CD14-positive monocyte (primary cell): ENCODE data around the gene GYPE. TPM values are rescaled to one million over a fixed set of nuclear protein-coding genes. Genes with fewer than 3 reads are reported as not detected.
"Not testable (repeated sequence)": the region's sequence is repeated elsewhere in the genome, so short reads cannot be mapped to it uniquely, and the experiment has no call there.

Experiments used
- DNase-seq, 3 donors: peaks; one replicate each; pipeline ENCODE4 v3.0.0-alpha.2; 2011 to 2022
- H2AFZ ChIP-seq: 2 replicates; pipeline ENCODE4 v1.6.0; 2012; ENCODE audit warnings: mild to moderate bottlenecking, low read depth, low read length, inconsistent platforms; ENCODE audit not compliant: insufficient read depth, poor library complexity, severe bottlenecking
- H3K27ac ChIP-seq, 2 donors: 1 replicate in 1 of 2; 2 replicates in 1 of 2; pipeline ENCODE4 v1.5.1; 2012 to 2013; ENCODE audit warnings: low read length in 2 of 2, control low read depth in 1 of 2, inconsistent platforms in 1 of 2, low read depth in 1 of 2, mild to moderate bottlenecking in 1 of 2
- H3K27me3 ChIP-seq, 2 donors: one replicate each; pipeline versions ENCODE4 v1.6.0 to v1.6.1; 2011 to 2013; ENCODE audit warnings: low read length in 2 of 2; ENCODE audit not compliant: control insufficient read depth in 2 of 2, insufficient read depth in 2 of 2
- H3K36me3 ChIP-seq, 2 donors: replicated peaks in 1 of 2; 1 replicate in 1 of 2; 2 replicates in 1 of 2; pipeline versions ENCODE4 v1.5.1 to v1.6.1; 2012 to 2013; ENCODE audit warnings: low read length in 2 of 2, control low read depth in 1 of 2, inconsistent platforms in 1 of 2, mild to moderate bottlenecking in 1 of 2; ENCODE audit not compliant: insufficient read depth in 2 of 2, control insufficient read depth in 1 of 2
- H3K4me1 ChIP-seq, 2 donors: 1 replicate in 1 of 2; 2 replicates in 1 of 2; pipeline versions ENCODE4 v1.5.1 to v1.6.1; 2012 to 2013; ENCODE audit warnings: low read length in 2 of 2, control low read depth in 1 of 2, inconsistent platforms in 1 of 2, mild to moderate bottlenecking in 1 of 2, moderate library complexity in 1 of 2; ENCODE audit not compliant: insufficient read depth in 2 of 2, control insufficient read depth in 1 of 2
- H3K4me2 ChIP-seq: replicated peaks from 2 replicates; pipeline ENCODE3; 2012; ENCODE audit warnings: low read length, moderate library complexity, mild to moderate bottlenecking; ENCODE audit not compliant: poor library complexity, severe bottlenecking; ENCODE audit errors: extremely low read depth
- H3K4me3 ChIP-seq, 3 experiments: fragments of 200-600 bp in 1 of 3; sonication (generic) in 1 of 3; replicated peaks in 1 of 3; 1 replicate in 2 of 3; 2 replicates in 1 of 3; pipeline ENCODE4 v1.5.1; 2011 to 2013; ENCODE audit warnings: low read length in 3 of 3, mild to moderate bottlenecking in 3 of 3, control low read depth in 2 of 3, low read depth in 2 of 3, inconsistent platforms in 1 of 3, moderate library complexity in 1 of 3
- H3K79me2 ChIP-seq: 2 replicates; pipeline ENCODE4 v1.6.0; 2012; ENCODE audit warnings: mild to moderate bottlenecking, control low read depth, inconsistent platforms, low read length, moderate library complexity; ENCODE audit not compliant: insufficient read depth
- H3K9ac ChIP-seq: 2 replicates; pipeline ENCODE4 v1.6.0; 2017; ENCODE audit warnings: low read length, mild to moderate bottlenecking; ENCODE audit not compliant: insufficient read depth, poor library complexity, severe bottlenecking
- H3K9me3 ChIP-seq, 2 donors: replicated peaks in 1 of 2; 1 replicate in 1 of 2; 2 replicates in 1 of 2; pipeline versions ENCODE4 v1.5.1 to v1.6.1; 2012 to 2013; ENCODE audit warnings: low read length in 2 of 2, control low read depth in 1 of 2; ENCODE audit not compliant: control insufficient read depth in 1 of 2, insufficient read depth in 1 of 2
- H4K20me1 ChIP-seq: 2 replicates; pipeline ENCODE4 v1.6.0; 2012; ENCODE audit warnings: mild to moderate bottlenecking, low read length, control low read depth, moderate library complexity; ENCODE audit not compliant: insufficient read depth
- H3K27ac Mint-ChIP-seq, 7 donors: one replicate each; pipeline ENCODE4 v1.8.0; 2020; ENCODE audit warnings: mild to moderate bottlenecking in 7 of 7, mixed read lengths in 7 of 7, moderate library complexity in 6 of 7, inconsistent platforms in 2 of 7
- H3K27me3 Mint-ChIP-seq, 3 donors: one replicate each; pipeline ENCODE4 v1.8.0; 2021 to 2022; ENCODE audit warnings: low read depth in 3 of 3, mild to moderate bottlenecking in 3 of 3, mixed read lengths in 3 of 3, moderate library complexity in 3 of 3, inconsistent platforms in 1 of 3
- H3K36me3 Mint-ChIP-seq, 2 donors: one replicate each; pipeline ENCODE4 v1.8.0; 2020; ENCODE audit warnings: mixed read lengths in 2 of 2, inconsistent platforms in 1 of 2, mild to moderate bottlenecking in 1 of 2
- H3K4me1 Mint-ChIP-seq: one replicate; pipeline ENCODE4 v1.8.0; 2020; ENCODE audit warnings: mild to moderate bottlenecking, mixed read lengths
- H3K4me3 Mint-ChIP-seq, 2 donors: one replicate each; pipeline ENCODE4 v1.8.0; 2020; ENCODE audit warnings: mild to moderate bottlenecking in 2 of 2, mixed read lengths in 2 of 2, moderate library complexity in 1 of 2
- H3K9me3 Mint-ChIP-seq, 7 donors: one replicate each; pipeline ENCODE4 v1.8.0; 2020 to 2022; ENCODE audit warnings: mixed read lengths in 7 of 7, mild to moderate bottlenecking in 6 of 7, moderate library complexity in 6 of 7, inconsistent platforms in 2 of 7
- WGBS: methylation state at CpG from one replicate; pipeline ENCODE4 v1.1.5; 2013; ENCODE audit warnings: missing lambda C conversion rate; ENCODE audit not compliant: insufficient coverage; 5-methylcytosine and 5-hydroxymethylcytosine counted together
- intact Hi-C, 2 donors: fragments of 100-400 bp; cut with micrococcal nuclease; formaldehyde crosslinking; loops; one replicate each; pipeline versions ENCODE4 v1.15.0 to v1.15.1; 2023
- polyA minus RNA-seq: library from RNA; depleted of rRNA, polyadenylated mRNA; stranded (reverse); fragments of >200 nt; gene quantifications from 2 replicates; pipeline ENCODE4 v1.2.3, GENCODE V29; 2012
- polyA plus RNA-seq, 3 donors: library from polyadenylated mRNA; depleted of rRNA in 1 of 3; unstranded in 2 of 3; stranded (reverse) in 1 of 3; fragments of 300-500 nt in 2 of 3; fragments of >200 nt in 1 of 3; fragmentation: Illumina TruSeq in 2 of 3; gene quantifications; 1 replicate in 2 of 3; 2 replicates in 1 of 3; pipeline ENCODE4 v1.2.3, GENCODE V29; 2012 to 2021
- total RNA-seq, 12 experiments: library from RNA in 1 of 12; stranded (reverse) in 1 of 12; fragments of 120-200 nt in 1 of 12; gene quantifications; one replicate each; pipeline ENCODE4 v1.2.4 and lab custom pipeline; 2013 to 2026; ENCODE audit warnings: mixed read lengths in 6 of 12, inconsistent platforms in 1 of 12

GYPE gene
- 0.12 TPM for total RNA-seq (2013)
- under 1 TPM in 2 of 3 donors, not detected in 1; 0.34 to 0.49 TPM for polyA plus RNA-seq
- 0.14 and 1.4 TPM in 2 replicates for polyA minus RNA-seq
- 0 to 0.90 (median 0.14) reads per million in 11 experiments for total RNA-seq (lab: John Stamatoyannopoulos, UW)

- intact Hi-C loops, H3K36me3 Mint-ChIP-seq, H3K9ac ChIP-seq, H3K9me3 Mint-ChIP-seq, H3K4me3 ChIP-seq, H3K27ac Mint-ChIP-seq, H3K27ac ChIP-seq, H3K36me3 ChIP-seq, H2AFZ ChIP-seq, H3K4me2 ChIP-seq, H3K79me2 ChIP-seq, H3K27me3 Mint-ChIP-seq, H3K4me3 Mint-ChIP-seq, H3K4me1 ChIP-seq, H3K27me3 ChIP-seq, H3K9me3 ChIP-seq, H4K20me1 ChIP-seq, DNase-seq: not testable (repeated sequence)
- peaks cover 11% of the 10 kb centered on the region for H3K4me1 Mint-ChIP-seq
- WGBS = 100% methylated on average over 1 of the region's 2 CpGs
Observed at GRCh38 chr4:143905440-143905839, at the start of gene GYPE. Gene GYPE, minus strand, starts transcription at chr4:143905559. Its CDS starts 52 bp downstream, at chr4:143905507.

GRCh38 chr4:143951458-143951972 lies 46.2 kb upstream of the GYPE start:
- DNase-seq, H3K27me3 ChIP-seq, H3K79me2 ChIP-seq, intact Hi-C loops, H3K27ac Mint-ChIP-seq, H3K4me2 ChIP-seq, H3K9ac ChIP-seq, H3K36me3 ChIP-seq, H3K4me1 ChIP-seq, H3K4me1 Mint-ChIP-seq, H3K27ac ChIP-seq, H3K4me3 ChIP-seq, H3K4me3 Mint-ChIP-seq, H4K20me1 ChIP-seq, H3K36me3 Mint-ChIP-seq, H3K27me3 Mint-ChIP-seq, H2AFZ ChIP-seq: not testable (repeated sequence)
- H3K9me3 Mint-ChIP-seq = peaks cover 8 to 30% (median 19%) of the 10 kb centered on the region in 7 donors
- peaks cover 8 to 12% of the 10 kb centered on the region in 2 donors for H3K9me3 ChIP-seq

GRCh38 chr4:143950967-143951366 lies 45.6 kb upstream of the GYPE start:
- intact Hi-C loops = not testable (repeated sequence)

GRCh38 chr4:143950185-143950584 lies 44.8 kb upstream of the GYPE start:
- H3K4me3 Mint-ChIP-seq, intact Hi-C loops, H3K27me3 ChIP-seq, H4K20me1 ChIP-seq, H3K4me1 ChIP-seq, H3K4me3 ChIP-seq, H3K79me2 ChIP-seq, H2AFZ ChIP-seq, DNase-seq, H3K27ac ChIP-seq, H3K27me3 Mint-ChIP-seq, H3K36me3 Mint-ChIP-seq, H3K4me1 Mint-ChIP-seq, H3K9ac ChIP-seq, H3K36me3 ChIP-seq, H3K27ac Mint-ChIP-seq, H3K4me2 ChIP-seq: not testable (repeated sequence)
- 0% methylated on average over 1 of the region's 1 CpG for WGBS
- H3K9me3 ChIP-seq = peaks cover 8 to 12% of the 10 kb centered on the region in 2 donors
- H3K9me3 Mint-ChIP-seq = peaks cover 8 to 27% (median 19%) of the 10 kb centered on the region in 7 donors

More at GRCh38 chr4:143950967-143951366, 45.6 kb upstream of the GYPE start:
- not testable (repeated sequence) for H3K27ac ChIP-seq, H3K36me3 ChIP-seq, H3K27me3 ChIP-seq, H3K36me3 Mint-ChIP-seq, DNase-seq, H2AFZ ChIP-seq, H3K4me3 ChIP-seq, H3K4me2 ChIP-seq, H4K20me1 ChIP-seq, H3K4me1 ChIP-seq, H3K4me3 Mint-ChIP-seq, H3K79me2 ChIP-seq, H3K27ac Mint-ChIP-seq, H3K9ac ChIP-seq, H3K4me1 Mint-ChIP-seq, H3K27me3 Mint-ChIP-seq
- peaks cover 8 to 27% (median 19%) of the 10 kb centered on the region in 7 donors for H3K9me3 Mint-ChIP-seq
- 100% methylated on average over 1 of the region's 4 CpGs for WGBS
- H3K9me3 ChIP-seq = peaks cover 8 to 12% of the 10 kb centered on the region in 2 donors
